BJ (cell line): Measurements from ENCODE around the gene PITPNM3. TPM values are rescaled to one million over a fixed set of nuclear protein-coding genes. Genes with fewer than 3 reads are reported as not detected.
"Not testable (repeated sequence)": the region's sequence is repeated elsewhere in the genome, so short reads cannot be mapped to it uniquely, and the experiment has no call there.

Experiments
- CTCF ChIA-PET: fragments of 350-600 bp; formaldehyde crosslinking; extraction: SDS; loops from one replicate; lab custom pipeline; 2021; ENCODE audit warnings: antibody characterized with exemption, inconsistent platforms; lab: Yijun Ruan, JAX
- POLR2A ChIA-PET: fragments of 300-600 bp; sonication (Branson Sonifier 250); formaldehyde crosslinking; extraction: SDS; loops from one replicate; lab custom pipeline; 2021; ENCODE audit warnings: antibody characterized with exemption; lab: Charles Lee
- DNase-seq: peaks from one replicate; pipeline ENCODE4 v3.0.0-alpha.2; 2011; ENCODE audit warnings: low read depth
- H3K27me3 ChIP-seq: 2 replicates; pipeline ENCODE4 v1.6.0; 2011; ENCODE audit warnings: low read length; ENCODE audit not compliant: control insufficient read depth, insufficient read depth
- H3K36me3 ChIP-seq: 2 replicates; pipeline ENCODE4 v1.5.1; 2011; ENCODE audit warnings: low read length; ENCODE audit not compliant: control insufficient read depth, insufficient read depth
- H3K4me3 ChIP-seq: 2 replicates; pipeline ENCODE4 v1.5.1; 2011; ENCODE audit warnings: low read depth, mild to moderate bottlenecking, control low read depth, low read length
- CTCF ChIP-seq: IDR thresholded peaks from 2 replicates; pipeline ENCODE4 v1.5.1; 2011; ENCODE audit warnings: low read depth, mild to moderate bottlenecking, control low read depth, inconsistent platforms, low read length, moderate library complexity; ENCODE audit not compliant: insufficient read depth
- polyA plus RNA-seq: library from polyadenylated mRNA; depleted of rRNA; stranded (reverse); fragments of >200 nt; gene quantifications from 2 replicates; pipeline ENCODE4 v1.2.3, GENCODE V29; 2011

Gene PITPNM3
- polyA plus RNA-seq, 1 experiment = 0.64 TPM

DNA sequence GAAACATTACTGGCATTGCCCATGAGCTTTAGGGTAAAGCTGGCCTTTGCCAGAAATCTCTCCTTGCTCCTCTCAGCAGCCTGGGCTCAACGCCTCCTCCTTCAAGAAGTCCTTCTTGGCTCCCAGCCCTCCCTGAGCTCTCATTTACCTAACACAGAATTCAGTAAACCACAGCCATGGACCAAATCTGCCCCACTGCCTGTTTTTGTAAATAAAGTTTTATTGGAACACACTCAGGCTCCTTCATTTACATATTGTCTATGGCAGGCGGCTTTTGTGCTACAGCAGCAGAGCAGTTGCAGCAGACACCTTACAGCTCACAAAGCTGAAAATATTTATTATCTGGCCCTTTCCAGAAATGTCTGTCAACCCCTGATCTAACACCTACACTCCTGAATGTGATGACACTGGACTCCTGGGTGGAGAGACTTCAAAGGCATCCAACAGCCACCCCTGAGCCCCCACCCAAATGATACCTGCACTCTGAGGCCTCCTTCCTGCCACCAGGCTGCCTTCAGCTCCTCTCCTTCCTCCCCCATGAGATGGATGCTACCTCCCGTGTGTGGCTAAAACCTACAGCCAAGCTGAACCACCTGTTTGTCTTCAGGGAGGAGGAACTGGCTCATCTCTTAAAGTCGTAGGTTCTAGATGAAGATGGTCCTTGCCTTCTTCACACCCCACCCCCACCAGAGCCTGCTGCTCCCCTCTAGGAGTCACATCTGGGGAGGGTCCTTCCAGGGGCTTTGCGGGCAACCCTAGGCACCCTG, 70.5 kb downstream of the PITPNM3 start:
- no peak for DNase-seq
- no peak for TF ChIP-seq CTCF
- ChIA-PET CTCF (interaction anchor here (1.0 to 2.0 kb wide), 2 partner anchors 13 to 50 kb away, joined by 3 to 7 read pairs; no protein-coding TSS in a partner anchor), POLR2A (no interaction called here)
- Histone ChIP-seq H3K36me3 (no peaks in the 10 kb centered on the region), H3K27me3 (peaks cover 1% of the 10 kb centered on the region; the same call in 1 of the 2 replicates), H3K4me3 (no peak overlapping the region)

GRCh38 chr17:6483507-6483906, 72.8 kb downstream of the PITPNM3 start:
- no peak for DNase-seq
- POLR2A ChIA-PET = no interaction called here
- no peak for TF ChIP-seq CTCF

DNA sequence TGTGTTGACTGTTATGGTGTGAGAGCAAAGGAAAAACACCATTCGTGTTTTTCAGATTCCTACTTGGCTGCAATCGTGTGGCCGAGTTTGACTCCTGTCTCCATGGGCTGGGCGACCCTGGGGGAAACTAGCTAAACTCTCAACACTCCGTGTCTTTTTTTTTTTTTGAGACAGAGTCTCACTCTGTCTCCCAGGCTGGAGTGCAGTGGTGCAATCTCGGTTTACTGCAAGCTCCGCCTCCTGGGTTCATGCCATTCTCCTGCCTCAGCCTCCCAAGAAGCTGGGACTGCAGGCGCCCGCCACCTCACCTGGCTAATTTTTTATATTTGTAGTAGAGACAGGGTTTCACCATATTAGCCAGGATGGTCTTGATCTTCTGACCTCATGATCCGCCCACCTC, 73.6 kb downstream of the PITPNM3 start:
- CTCF ChIA-PET = interaction anchor here (1.8 kb wide), 1 partner anchor 9 kb away, joined by 17 read pairs; no protein-coding TSS in a partner anchor
- H3K4me3 ChIP-seq, POLR2A ChIA-PET, DNase-seq, H3K36me3 ChIP-seq, H3K27me3 ChIP-seq: not testable (repeated sequence)

More at GRCh38 chr17:6483507-6483906, 72.8 kb downstream of the PITPNM3 start:
- CTCF ChIA-PET = interaction anchor here (1.2 to 1.3 kb wide), 2 partner anchors 9 to 10 kb away, joined by 3 to 5 read pairs; no protein-coding TSS in a partner anchor
- H3K4me3 ChIP-seq = no peak overlapping the region
- peaks cover 1% of the 10 kb centered on the region; the same call in 1 of the 2 replicates for H3K27me3 ChIP-seq
- no peaks in the 10 kb centered on the region for H3K36me3 ChIP-seq

GRCh38 chr17:6482105-6482455, 74.3 kb downstream of the PITPNM3 start:
- ChIA-PET CTCF (interaction anchor here (1.8 kb wide), 1 partner anchor 9 kb away, joined by 17 read pairs; no protein-coding TSS in a partner anchor), POLR2A (no interaction called here)
- peaks cover 1% of the 10 kb centered on the region; the same call in 1 of the 2 replicates for H3K27me3 ChIP-seq
- H3K36me3 ChIP-seq = no peaks in the 10 kb centered on the region
- no peak overlapping the region for H3K4me3 ChIP-seq
- TF ChIP-seq CTCF = no peak
- no peak for DNase-seq

GRCh38 chr17:6480303-6480675, 76.1 kb downstream of the PITPNM3 start:
- peaks cover 1% of the 10 kb centered on the region; the same call in 1 of the 2 replicates for H3K27me3 ChIP-seq
- H3K4me3 ChIP-seq = no peak overlapping the region
- ChIA-PET POLR2A (no interaction called here), CTCF (interaction anchor here (1.2 to 1.4 kb wide), 2 partner anchors 8 to 18 kb away, joined by 3 read pairs; no protein-coding TSS in a partner anchor)
- no peak for TF ChIP-seq CTCF
- H3K36me3 ChIP-seq = no peaks in the 10 kb centered on the region
- DNase-seq = no peak
